ENCODE measurements around the gene RNU7-1. TPM values are rescaled to one million over a fixed set of nuclear protein-coding genes. Genes with fewer than 3 reads are reported as not detected.

Gene RNU7-1
- total RNA-seq, 1 experiment from 2014 or later, result not detected

DNA sequence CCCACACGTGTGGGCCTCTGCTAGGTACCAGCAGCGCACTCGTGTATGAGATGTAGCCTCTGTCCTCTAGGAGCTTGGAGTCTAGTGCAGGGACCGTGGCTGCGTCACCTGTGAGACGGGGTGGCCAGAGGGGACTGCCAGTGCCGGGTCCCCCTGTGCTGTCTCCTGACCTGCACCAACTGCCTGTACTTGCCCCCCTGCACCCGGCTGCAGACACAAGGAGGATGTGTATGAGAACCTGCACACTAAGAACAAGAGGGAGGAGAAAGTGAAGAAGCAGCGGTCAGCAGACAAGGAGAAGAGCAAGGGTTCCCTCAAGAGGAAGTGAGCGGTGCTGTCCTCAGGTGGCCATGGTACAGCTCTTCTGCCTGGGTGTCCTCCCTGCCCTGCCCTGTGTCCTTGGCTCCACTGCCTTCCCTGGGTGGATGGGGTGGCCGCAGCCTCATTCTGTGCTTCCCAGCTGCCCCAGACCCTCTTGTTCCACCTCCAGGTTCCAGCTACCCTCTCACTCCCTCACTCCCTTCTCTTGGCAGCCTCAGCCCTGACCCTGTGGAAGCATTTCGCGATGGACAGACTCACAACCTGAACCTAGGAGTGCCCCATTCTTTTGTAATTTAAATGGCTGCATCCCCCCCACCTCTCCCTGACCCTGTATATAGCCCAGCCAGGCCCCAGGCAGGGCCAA is 17.1 kb downstream of the RNU7-1 start (continued):
- TF ChIP-seq ZNF138 (CRISPR knock-in tag; conservative IDR thresholded peaks at IDR 0.05) (no peak), TEAD1 (CRISPR knock-in tag; IDR thresholded peaks at IDR 0.05) (no peak), MYBL2 (CRISPR knock-in tag; IDR thresholded peaks at IDR 0.05) (no peak), GABPB1 (CRISPR knock-in tag; IDR thresholded peaks at IDR 0.05) (no peak), ZBTB21 (CRISPR knock-in tag; IDR thresholded peaks at IDR 0.05; ENCODE audit: borderline replicate concordance) (no peak), RELA (CRISPR knock-in tag; IDR thresholded peaks at IDR 0.05; ENCODE audit: borderline replicate concordance) (no peak), TCF7 (CRISPR knock-in tag; IDR thresholded peaks at IDR 0.05; ENCODE audit: low read depth) (no peak)
- TF ChIP-seq, protein P1, sequence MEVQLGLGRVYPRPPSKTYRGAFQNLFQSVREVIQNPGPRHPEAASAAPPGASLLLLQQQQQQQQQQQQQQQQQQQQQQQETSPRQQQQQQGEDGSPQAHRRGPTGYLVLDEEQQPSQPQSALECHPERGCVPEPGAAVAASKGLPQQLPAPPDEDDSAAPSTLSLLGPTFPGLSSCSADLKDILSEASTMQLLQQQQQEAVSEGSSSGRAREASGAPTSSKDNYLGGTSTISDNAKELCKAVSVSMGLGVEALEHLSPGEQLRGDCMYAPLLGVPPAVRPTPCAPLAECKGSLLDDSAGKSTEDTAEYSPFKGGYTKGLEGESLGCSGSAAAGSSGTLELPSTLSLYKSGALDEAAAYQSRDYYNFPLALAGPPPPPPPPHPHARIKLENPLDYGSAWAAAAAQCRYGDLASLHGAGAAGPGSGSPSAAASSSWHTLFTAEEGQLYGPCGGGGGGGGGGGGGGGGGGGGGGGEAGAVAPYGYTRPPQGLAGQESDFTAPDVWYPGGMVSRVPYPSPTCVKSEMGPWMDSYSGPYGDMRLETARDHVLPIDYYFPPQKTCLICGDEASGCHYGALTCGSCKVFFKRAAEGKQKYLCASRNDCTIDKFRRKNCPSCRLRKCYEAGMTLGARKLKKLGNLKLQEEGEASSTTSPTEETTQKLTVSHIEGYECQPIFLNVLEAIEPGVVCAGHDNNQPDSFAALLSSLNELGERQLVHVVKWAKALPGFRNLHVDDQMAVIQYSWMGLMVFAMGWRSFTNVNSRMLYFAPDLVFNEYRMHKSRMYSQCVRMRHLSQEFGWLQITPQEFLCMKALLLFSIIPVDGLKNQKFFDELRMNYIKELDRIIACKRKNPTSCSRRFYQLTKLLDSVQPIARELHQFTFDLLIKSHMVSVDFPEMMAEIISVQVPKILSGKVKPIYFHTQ (CRISPR knock-in tag; IDR thresholded peaks at IDR 0.05), result no peak
- TF ChIP-seq, protein P2, sequence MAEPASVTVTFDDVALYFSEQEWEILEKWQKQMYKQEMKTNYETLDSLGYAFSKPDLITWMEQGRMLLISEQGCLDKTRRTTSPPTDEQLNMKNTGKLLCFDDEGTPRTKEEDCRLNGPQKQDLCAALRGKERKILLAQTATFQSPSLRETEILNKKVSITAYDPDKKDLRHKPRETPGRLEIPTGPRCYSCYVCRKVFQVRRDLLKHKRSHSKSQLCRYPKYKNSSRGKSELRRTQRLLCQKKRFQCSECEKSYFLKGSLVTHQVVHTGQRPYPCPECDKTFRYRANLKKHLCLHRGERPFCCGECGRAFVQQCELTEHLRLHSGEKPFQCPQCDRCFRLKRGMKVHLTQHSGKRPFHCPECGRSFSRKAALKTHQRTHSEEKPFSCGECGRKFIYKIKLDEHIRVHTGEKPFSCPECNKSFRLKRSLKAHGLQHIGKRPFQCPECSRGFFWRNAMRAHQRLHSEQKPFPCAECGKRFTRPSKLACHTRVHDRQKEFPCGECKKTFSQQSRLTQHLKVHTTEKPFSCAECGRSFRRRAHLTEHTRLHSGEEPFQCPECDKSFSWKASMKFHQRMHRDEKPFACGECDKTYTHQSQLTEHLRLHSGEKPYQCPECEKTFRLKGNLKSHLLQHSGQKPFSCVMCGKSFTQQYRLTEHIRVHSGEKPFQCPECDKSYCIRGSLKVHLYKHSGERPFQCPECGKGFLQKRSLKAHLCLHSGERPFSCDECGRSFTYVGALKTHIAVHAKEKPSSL (CRISPR knock-in tag; conservative IDR thresholded peaks at IDR 0.05), result no peak
- TF ChIP-seq, protein P3, sequence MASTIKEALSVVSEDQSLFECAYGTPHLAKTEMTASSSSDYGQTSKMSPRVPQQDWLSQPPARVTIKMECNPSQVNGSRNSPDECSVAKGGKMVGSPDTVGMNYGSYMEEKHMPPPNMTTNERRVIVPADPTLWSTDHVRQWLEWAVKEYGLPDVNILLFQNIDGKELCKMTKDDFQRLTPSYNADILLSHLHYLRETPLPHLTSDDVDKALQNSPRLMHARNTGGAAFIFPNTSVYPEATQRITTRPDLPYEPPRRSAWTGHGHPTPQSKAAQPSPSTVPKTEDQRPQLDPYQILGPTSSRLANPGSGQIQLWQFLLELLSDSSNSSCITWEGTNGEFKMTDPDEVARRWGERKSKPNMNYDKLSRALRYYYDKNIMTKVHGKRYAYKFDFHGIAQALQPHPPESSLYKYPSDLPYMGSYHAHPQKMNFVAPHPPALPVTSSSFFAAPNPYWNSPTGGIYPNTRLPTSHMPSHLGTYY (CRISPR knock-in tag; IDR thresholded peaks at IDR 0.05), result no peak
- TF ChIP-seq, protein P4, sequence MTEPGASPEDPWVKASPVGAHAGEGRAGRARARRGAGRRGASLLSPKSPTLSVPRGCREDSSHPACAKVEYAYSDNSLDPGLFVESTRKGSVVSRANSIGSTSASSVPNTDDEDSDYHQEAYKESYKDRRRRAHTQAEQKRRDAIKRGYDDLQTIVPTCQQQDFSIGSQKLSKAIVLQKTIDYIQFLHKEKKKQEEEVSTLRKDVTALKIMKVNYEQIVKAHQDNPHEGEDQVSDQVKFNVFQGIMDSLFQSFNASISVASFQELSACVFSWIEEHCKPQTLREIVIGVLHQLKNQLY (CRISPR knock-in tag; IDR thresholded peaks at IDR 0.05), result no peak

DNA sequence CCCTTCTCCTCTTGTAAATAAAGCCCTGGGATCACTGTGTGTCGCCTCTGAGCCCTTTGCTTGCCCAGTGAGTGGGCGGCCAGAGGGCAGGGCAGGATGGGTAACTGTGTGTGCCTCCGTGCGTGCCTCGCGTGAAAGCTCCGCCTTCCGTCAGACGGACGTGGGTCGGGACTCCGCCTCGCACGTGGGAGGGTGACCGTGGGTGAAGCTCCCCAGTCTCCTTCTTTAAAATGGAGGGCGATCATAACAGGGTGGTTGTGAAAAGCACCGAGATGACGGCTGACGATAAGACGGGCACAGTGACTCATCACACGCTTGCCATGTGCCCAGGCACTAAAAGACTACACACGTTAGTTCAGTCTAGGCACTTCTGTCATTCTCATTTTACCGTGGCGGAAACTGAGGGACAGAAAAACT is 17.7 kb downstream of the RNU7-1 start:
- H3K36me3 Mint-ChIP-seq, result peaks cover 12% of the 10 kb centered on the region
- ATAC-seq (no peak), DNase-seq (ENCODE audit: low spot score) (no peak)
- no peaks in the 10 kb centered on the region for H3K27me3 Mint-ChIP-seq (ENCODE audit: low read depth)
- H3K4me3 Mint-ChIP-seq, result peak overlapping the region; percentile 75
- POLR2A ChIA-PET, result interaction anchor here (1.5 to 6.6 kb wide), 4 partner anchors 16 to 88 kb away, joined by 10 to 167 read pairs (median 14); partner anchors contain the start of genes C12orf57, RNU7-1 and SPSB2
- H3K4me1 Mint-ChIP-seq, result peaks cover 53% of the 10 kb centered on the region
- CTCF ChIA-PET, result interaction anchor here (0.6 to 9.7 kb wide), 24 partner anchors 9 to 261 kb away, joined by 3 to 296 read pairs (median 6); partner anchors contain the start of genes ATN1, C12orf57, LPCAT3 and MLF2
- no peaks in the 10 kb centered on the region for H3K9me3 Mint-ChIP-seq
- TF ChIP-seq PRRX2 (CRISPR knock-in tag; IDR thresholded peaks at IDR 0.05) (peak; percentile 14; the same call in 1 of the 2 replicates), ZNF232 (CRISPR knock-in tag; IDR thresholded peaks at IDR 0.05) (no peak), MXD4 (CRISPR knock-in tag; IDR thresholded peaks at IDR 0.05; ENCODE audit: borderline replicate concordance) (no peak), ETV6 (CRISPR knock-in tag; IDR thresholded peaks at IDR 0.05) (0 out of 2 replicates have a peak, but pooled peaks have one; percentile 17), ELF4 (CRISPR knock-in tag; IDR thresholded peaks at IDR 0.05; ENCODE audit: low read depth) (no peak), NFYB (CRISPR knock-in tag; conservative IDR thresholded peaks at IDR 0.05; ENCODE audit: low read depth) (no peak)
- TF ChIP-seq, protein P5, sequence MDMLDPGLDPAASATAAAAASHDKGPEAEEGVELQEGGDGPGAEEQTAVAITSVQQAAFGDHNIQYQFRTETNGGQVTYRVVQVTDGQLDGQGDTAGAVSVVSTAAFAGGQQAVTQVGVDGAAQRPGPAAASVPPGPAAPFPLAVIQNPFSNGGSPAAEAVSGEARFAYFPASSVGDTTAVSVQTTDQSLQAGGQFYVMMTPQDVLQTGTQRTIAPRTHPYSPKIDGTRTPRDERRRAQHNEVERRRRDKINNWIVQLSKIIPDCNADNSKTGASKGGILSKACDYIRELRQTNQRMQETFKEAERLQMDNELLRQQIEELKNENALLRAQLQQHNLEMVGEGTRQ (CRISPR knock-in tag; IDR thresholded peaks at IDR 0.05), result no peak
- TF ChIP-seq, protein P4 (CRISPR knock-in tag; IDR thresholded peaks at IDR 0.05), result no peak
- TF ChIP-seq, protein P6, sequence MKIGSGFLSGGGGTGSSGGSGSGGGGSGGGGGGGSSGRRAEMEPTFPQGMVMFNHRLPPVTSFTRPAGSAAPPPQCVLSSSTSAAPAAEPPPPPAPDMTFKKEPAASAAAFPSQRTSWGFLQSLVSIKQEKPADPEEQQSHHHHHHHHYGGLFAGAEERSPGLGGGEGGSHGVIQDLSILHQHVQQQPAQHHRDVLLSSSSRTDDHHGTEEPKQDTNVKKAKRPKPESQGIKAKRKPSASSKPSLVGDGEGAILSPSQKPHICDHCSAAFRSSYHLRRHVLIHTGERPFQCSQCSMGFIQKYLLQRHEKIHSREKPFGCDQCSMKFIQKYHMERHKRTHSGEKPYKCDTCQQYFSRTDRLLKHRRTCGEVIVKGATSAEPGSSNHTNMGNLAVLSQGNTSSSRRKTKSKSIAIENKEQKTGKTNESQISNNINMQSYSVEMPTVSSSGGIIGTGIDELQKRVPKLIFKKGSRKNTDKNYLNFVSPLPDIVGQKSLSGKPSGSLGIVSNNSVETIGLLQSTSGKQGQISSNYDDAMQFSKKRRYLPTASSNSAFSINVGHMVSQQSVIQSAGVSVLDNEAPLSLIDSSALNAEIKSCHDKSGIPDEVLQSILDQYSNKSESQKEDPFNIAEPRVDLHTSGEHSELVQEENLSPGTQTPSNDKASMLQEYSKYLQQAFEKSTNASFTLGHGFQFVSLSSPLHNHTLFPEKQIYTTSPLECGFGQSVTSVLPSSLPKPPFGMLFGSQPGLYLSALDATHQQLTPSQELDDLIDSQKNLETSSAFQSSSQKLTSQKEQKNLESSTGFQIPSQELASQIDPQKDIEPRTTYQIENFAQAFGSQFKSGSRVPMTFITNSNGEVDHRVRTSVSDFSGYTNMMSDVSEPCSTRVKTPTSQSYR (CRISPR knock-in tag; IDR thresholded peaks at IDR 0.05), result no peak
- peak overlapping the region; percentile 99 for H3K27ac Mint-ChIP-seq

Measured in WTC11 (cell line).